Raji (cell line): ENCODE results near the gene SPTBN5.

Source experiments
- POLR2A ChIP-seq: IDR thresholded peaks from 2 replicates; pipeline ENCODE4 v1.6.1; 2011; ENCODE audit warnings: low read depth, low read length, control low read depth; ENCODE audit not compliant: insufficient read depth

Gene SPTBN5

DNA sequence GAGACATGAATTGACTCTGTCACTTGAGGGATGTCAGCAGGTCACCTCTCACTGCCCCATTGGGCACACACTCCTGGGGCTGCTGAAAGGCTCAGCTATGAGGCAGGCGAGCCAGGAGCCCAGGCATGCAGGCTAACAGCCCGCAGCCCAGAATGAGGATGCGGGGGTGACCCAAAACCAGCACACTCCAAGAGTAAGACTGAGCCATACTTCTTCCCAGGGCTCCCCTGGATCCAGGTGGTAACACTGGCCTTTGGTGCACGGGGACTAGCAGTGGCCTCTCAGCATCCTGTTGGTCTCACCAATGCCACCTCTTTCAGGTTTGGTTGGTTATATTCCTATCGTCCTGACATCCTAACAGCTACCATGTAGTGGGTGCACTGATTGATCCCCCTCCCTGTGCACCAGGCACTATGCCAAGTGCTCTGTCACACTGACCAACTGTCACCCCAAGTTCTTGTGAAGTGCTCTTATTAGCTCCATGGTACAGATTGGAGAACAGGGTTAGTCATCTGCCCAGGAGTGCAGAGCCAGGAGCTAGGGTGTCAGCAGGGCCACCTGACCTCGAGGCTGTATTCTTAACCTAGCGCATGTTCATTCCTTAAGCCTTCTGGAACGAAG is 24.8 kb upstream of the SPTBN5 start:
- TF ChIP-seq POLR2A = no peak

DNA sequence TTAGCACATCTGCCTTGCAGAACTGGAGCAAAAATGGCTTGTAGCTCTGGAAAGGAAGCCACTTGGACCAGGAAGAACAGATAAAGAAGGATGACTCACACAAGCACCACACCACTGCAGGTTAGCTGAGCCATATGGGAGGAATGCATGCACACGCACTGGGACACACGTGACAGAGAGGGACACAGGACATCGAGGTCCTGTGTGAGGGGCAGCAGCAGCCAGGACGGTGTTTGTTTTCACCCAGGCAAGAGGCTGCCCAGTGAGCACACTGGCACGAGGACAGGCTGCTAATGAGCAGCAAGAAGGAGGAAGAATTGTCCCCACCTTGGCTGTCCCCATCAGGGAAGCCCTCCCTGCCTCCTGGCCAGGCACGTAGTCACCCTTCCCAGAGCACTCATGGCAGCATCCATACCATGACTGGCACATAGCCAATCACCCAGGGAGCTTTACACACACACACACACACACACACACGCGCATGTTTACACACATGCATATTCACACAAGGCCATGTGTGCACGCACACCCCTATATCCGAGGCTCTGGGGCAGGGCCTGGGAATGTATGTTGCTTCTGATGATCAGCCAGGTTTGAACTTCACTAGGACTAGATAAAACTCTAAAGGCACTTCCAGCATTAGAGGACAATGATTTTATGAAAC is 24.0 kb upstream of the SPTBN5 start:
- TF ChIP-seq POLR2A = no peak

DNA sequence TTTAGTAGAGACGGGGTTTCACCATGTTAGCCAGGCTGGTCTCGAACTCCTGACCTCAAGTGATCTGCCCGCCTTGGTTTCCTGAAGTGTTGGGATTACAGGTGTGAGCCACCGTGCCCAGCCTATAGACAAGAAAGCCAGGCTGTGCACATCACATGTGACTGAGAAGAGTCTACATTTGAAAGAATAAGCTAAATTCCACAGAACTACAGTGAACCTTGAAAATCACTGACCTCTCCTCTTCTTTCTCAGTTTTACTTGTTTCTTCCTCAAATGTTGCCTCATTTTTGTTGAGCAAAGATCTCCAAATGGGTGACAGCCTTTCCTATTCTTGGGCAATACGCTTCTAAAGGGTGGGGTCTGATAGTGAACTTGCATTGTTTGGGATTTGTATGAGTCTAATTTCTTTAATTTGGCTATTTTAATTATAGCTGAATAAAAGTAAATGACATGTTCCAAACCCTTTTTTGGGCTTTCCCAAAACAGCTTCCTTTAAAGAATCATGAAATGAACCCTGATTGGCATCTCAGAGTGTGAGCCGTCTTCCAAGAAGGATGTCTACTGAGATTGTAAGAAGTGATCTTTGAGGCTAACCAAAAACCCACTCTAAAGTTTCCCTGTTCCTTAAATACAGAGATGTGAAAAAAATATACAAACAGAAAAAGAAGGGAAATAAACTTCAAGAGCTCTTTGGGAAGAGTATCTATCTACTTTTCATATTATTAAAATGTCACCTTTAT is 21.6 kb upstream of the SPTBN5 start:
- TF ChIP-seq POLR2A = no peak

DNA sequence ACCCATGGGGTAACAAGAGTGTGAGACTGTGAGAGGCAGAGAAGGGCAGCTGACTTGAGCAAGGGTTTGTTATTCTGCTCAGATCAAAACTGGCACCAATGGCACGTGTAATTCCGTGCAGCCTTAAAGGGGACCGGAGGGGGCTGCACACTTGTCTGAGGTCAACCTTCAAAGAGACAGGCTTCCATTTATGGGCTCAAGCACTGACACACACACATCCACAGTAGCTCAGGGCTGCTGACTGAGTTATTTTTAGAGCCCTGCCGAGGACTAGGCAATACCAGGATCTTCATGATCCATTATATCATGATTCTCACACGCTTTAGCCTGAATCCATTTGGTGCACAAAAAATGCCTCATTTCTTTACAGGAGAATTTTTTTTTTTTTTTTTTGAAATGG is 20.6 kb upstream of the SPTBN5 start:
- no peak for TF ChIP-seq POLR2A

DNA sequence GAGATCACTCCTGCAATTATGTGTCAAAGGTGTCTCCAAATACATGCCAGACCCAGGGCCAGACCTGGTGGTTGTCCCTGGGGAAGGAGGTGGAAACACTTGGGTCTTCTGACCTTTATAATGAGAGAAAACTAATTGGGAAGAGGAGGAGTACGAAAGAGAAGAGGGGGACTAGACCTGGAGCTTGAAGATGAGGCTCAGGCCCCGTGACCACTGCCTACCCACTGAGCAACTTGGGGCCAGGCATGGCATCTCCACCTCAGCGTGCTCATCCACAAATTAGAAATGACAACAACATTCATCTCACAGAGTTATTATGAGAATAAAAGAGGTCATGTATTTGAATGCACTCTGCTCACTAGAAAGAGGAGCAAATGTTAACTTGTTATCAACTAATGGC is 19.4 kb upstream of the SPTBN5 start:
- TF ChIP-seq POLR2A = no peak

DNA sequence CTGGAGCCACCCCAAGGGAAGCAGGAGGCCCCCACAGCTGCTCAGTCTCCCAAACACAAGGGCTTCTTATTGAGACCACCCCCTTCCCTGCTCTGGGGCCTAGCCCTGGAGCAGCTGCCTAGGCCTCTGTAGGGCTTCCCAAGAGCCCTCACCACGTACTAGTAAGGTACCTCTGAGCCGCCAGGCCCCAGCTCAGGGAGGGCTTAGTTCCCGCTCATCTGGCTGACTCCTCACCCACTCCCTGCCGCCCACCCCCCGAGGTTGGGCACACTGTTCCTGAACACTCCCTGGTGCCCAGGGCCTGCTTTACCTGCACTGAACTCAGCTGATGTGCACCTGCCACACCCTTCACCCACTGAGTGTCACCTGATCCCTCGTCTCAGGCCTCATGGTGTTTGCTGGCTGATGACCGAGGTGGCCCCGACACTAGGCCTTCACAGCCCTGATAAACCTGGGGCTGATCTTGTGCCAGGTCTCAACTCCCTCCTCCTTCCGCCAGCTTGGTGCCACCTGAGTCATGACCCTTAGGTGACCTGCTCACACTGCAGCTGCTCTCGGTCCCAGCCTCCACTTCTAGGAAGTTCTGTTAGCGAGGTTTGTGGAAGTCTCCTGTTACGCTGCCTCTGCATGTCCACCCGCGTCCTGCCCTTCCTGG is 18.0 kb upstream of the SPTBN5 start:
- no peak for TF ChIP-seq POLR2A

DNA sequence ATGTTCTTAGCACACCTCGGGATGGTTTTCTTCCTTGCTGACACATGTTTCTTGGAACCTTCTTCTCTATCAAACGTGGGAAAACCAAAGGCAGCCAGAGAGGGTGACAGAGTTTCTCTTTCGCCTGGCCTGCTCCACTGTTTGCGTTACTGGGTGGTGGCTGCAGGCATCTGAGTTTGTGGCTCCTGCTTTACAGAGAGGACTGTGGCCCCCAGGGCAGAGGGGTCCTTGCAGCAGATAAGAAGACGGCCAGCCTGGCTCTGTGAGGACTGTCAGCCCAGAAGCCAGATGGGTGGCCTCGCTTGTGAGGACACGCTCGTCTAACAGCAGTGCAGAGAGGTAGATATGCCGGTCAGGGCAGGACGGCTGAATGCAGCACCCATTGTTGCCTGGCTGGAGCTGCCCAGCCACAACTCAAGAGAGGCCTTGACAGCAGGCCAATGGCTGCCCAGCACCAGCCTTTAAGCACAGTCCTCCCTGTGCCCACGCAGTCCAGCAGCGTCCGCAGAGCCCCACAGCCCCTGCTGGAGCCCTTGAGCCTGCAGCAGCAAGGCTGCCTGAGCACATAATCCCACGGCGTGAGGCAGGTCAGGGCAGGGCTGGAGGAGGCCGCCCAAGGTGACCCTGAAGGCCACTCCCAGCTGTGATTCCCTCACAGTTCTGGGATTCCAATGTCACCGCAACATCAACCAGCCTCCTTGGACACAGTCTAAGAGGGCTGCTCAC is 15.0 kb upstream of the SPTBN5 start:
- TF ChIP-seq POLR2A = no peak

DNA sequence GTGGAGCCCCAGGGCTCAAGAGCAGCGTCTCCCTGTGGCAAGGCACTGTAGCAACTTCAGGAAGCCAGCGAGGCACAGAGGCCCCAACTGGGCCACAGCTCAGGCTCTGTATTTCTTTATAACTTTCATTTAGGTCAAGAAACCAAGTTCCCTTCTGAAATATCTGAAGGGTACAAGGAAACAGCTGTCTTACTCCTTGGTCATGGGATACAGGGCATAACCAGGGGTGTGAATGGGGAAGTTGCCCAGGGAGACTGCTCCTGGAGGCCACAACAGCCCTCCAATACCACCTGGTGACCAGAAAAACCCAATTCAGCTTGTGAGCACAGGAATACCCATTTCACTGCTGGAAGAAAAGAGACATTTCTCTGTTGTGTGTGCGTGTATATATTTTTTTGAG is 13.3 kb upstream of the SPTBN5 start:
- no peak for TF ChIP-seq POLR2A

DNA sequence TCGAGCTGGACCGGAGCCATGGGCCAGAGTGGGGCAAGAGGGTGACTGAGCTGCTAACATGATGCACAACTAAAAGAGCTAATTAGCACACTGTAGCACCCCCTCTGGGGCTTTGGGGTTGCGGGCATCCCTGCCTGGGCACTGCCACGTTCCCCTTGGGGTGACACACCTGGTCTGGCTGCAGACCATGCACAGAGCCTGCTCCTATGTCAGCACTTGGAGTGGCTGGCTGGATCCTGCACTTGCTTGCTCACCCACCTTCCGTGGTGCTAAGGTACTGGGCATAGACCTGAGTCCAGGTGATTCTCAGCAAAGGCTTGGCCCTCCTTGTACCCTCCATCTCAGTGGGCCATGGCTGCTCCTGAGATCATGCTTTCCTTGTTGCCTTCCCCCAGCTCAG is 12.8 kb upstream of the SPTBN5 start:
- TF ChIP-seq POLR2A = no peak

DNA sequence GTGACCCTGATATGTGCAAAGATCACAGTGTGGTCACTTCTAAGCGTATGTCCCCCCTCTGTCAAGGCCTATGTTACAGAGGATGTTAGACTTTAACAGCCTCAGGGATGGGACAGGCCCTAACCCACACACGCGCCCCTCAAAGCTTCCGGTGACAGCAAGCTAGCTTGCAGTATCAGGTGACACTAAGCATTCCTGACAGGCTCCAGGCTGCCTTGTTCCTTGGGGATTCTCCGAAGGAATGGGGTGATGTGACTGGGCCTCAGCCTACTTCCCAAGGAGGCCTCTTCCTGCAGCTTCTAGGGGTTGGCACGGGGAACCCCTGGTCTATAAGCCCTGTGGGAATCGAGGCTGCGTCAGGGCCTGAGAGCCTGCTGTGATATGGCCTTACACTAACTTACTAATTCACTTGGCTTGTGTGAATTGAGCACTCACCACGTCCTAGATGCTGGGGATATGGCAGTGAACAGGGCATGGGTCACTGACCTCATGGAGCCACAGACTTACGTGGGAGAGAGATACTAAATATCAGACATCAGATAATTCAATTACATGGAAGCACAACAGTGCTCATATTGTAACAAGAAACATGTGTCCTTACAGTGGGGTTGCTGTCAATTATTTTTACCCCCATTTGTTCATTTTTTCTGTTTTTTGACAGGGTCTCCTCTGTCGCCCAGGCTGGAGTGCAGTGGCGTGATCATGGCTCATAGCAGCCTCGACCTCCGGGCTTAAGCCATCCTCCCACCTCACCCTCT is 11.4 kb upstream of the SPTBN5 start:
- TF ChIP-seq POLR2A = no peak

DNA sequence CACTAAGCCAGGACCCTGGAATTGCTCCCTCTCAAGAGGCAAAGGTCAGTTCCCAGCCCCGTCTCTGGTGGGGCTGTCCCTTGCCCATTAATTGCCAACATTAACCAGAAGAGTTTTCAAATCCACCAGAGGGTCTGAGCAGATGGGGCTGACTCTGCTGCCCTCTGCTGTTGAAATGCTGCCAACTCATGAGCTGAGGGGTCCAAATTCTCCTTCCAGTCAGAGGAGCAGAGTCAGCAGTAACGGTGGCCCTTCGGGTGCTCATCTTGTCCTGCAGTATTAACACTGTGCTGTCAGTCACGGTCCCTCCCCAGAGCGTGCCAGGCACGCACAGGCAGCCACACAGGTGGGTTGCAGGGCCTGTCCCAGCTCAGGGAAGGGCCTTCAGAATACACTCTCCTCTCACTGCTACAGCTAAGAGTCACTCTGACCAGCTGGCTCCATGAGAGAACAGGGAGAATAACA is 10.7 kb upstream of the SPTBN5 start:
- TF ChIP-seq POLR2A = no peak

DNA sequence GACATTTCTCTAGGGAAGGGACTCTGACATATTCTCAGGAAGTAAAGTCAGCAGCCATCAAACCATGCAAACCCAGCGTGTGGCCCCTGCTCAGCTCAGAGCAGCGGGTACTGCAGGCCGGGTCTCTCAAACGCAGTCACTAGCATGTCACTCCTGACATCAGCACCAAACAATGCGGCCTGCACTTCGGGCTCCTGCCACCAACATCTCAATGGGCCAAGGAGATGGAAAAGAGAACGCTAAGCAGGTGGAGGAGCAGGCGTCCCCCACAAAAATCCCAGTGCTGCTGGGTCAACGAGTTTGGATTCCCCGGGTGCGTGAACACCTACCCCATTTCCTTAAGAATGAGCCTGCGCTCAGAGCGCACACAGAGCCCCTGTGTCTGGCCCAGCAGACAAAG is 9.9 kb upstream of the SPTBN5 start:
- no peak for TF ChIP-seq POLR2A

DNA sequence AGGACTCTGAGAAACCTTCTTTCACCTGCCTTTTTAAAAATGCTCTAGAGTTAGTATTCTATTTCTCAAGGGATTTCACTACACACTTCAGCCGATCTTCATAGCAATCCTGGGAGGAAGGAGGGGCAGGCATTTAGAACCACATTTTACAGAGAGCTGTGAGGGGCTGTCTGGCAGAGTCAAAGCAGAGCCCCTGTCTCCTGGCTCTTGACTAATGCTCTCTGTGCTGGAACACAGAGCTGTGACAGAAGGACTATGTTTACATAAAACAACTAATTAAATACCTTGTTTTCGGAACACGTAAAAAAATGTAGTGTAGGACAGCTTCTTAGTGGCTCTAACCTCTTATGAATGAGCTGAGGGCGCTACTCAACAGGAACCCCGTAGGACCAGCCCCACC is 7.6 kb upstream of the SPTBN5 start:
- TF ChIP-seq POLR2A = no peak

DNA sequence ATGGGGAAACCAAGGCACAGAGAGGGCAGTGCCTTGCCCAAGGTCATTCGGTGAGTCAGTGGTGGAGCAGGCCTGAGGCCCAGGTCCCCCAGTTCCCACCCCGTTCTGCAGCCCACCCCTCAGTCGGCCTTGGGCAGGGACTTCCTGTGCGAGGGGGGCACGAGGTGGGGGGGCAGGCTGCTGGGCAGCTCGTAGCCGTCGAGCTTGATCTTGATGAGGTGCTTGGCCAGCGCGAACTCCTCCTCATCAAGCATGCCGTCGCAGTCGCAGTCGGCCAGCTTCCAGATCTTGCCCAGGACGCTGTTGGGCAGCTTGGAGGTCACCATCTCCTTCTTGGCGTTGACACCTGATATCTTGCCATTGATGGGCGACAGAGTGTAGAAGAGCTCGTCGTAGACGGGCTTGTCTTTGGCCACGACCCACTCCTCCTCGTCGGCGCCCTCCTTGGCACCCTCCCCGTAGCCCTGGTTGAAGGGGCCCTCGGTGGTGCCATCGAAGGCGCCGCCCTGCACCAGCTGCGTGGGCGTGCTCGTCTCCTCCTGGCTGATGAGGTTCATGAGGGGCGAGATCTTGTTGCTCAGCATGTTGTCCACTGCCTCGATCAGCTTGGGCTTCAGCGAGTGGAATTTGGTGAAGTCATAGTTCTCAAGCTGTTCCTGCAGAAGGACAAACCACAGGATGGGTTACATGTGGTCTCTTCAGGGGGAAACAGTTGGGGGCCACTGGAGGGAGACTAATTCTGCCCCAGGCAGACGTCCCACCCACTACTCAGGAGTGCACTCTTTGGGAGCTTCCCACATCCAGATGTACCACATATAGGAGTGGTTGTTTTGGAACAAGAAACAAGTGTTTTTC is 6.9 kb upstream of the SPTBN5 start:
- no peak for TF ChIP-seq POLR2A

DNA sequence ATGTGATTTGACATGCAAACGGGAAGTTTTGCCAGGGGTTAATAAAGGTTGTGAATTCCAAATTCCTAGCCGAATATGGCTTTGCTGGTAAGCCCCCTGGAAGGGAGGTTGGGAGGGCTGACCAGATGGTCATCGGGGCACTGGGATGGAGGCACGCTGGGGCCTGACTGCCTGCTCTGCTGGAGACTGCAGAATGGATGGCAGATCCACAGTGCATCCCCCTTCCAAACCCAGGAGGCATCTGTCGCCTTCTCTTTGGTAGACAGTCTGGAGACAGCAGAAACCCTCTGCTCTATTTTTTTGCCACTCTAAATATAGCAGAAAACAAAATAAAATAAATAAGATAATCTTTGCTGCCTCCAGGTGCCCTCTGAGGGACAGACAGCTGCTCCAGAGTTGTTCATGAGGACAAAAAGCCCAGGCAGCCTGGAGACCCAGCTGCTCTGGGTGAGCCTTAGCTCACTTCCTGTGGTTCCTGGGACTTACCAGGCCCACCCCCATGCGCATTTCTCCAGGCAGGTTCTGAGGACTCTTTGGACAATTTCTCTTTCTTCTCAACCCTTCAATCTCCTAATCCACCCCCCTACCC is 6.1 kb upstream of the SPTBN5 start:
- TF ChIP-seq POLR2A = no peak
